Parathyroid adenoma (tissue), 2 donors: ENCODE data around the gene ATP2B2.

Source experiments
- H2AFZ ChIP-seq: fragments of 300-600 bp; sonication (generic); one replicate; pipeline ENCODE4 v1.7.0; 2017; ENCODE audit warnings: antibody characterized with exemption, mild to moderate bottlenecking
- H3K27ac ChIP-seq: fragments of 300-600 bp; sonication (generic); one replicate; pipeline ENCODE4 v1.7.0; 2017
- H3K27me3 ChIP-seq: fragments of 300-600 bp; sonication (generic); one replicate; pipeline ENCODE4 v1.7.0; 2017; ENCODE audit warnings: low read length; ENCODE audit not compliant: control insufficient read depth, insufficient read depth
- H3K36me3 ChIP-seq: fragments of 300-600 bp; sonication (generic); one replicate; pipeline ENCODE4 v1.7.0; 2017; ENCODE audit warnings: low read length; ENCODE audit not compliant: control insufficient read depth, insufficient read depth
- H3K4me1 ChIP-seq: fragments of 300-600 bp; sonication (generic); one replicate; pipeline ENCODE4 v1.7.0; 2017; ENCODE audit warnings: control low read depth
- H3K4me2 ChIP-seq: fragments of 300-600 bp; sonication (generic); one replicate; pipeline ENCODE4 v1.7.0; 2017; ENCODE audit warnings: low read length
- H3K4me3 ChIP-seq: fragments of 300-600 bp; sonication (generic); one replicate; pipeline ENCODE4 v1.7.0; 2017; ENCODE audit warnings: low read depth, low read length
- H3K79me2 ChIP-seq: fragments of 300-600 bp; sonication (generic); one replicate; pipeline ENCODE4 v1.7.0; 2017; ENCODE audit warnings: control low read depth
- H3K9ac ChIP-seq: fragments of 300-600 bp; sonication (generic); one replicate; pipeline ENCODE4 v1.7.0; 2017; ENCODE audit warnings: mild to moderate bottlenecking
- H3K9me3 ChIP-seq: fragments of 300-600 bp; sonication (generic); one replicate; pipeline ENCODE4 v1.7.0; 2017; ENCODE audit warnings: low read length; ENCODE audit not compliant: control insufficient read depth
- CTCF ChIP-seq: fragments of 300-600 bp; sonication (generic); IDR thresholded peaks from one replicate; pipeline ENCODE4 v1.7.0; 2017; ENCODE audit warnings: antibody characterized with exemption, mild to moderate bottlenecking
- donor health status: primary hyperparathyroidism.

ATP2B2 gene

DNA sequence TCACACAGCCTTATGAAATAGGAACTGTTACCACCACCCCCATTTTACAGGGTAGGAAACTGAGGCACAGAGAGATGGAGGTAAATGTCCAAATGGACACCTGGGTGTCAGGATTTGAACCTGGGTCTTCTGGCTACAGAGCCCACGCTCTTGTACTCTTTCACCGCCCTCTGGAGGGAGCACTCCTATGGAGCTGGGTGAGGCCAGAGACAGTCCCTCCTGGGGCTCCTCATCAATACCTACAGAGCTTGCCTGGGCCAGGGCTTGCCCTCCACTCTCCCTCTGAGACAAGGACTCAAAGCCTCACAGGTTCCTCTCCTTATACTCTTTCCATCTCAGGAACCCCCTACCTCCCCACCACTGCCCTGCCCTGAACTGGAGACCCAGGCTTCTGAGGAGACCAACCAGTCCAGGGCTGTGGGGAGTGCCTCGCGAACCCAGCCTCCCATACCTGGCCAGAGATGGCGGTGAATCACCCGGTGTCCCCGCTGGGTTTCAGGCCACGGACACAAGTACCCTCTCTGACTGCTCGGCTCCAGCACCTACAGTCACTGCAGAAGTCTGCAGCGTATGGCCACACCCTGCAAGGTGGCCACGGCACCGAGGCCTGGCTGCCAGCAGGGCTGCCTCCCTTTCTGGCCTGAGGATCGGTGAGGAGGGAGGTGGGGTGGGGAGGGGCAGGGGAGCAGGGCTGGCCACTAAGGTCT, 22.1 kb upstream of the ATP2B2 start:
- no peaks in the 10 kb centered on the region for H3K79me2 ChIP-seq
- H3K4me3 ChIP-seq: no peak overlapping the region
- H3K36me3 ChIP-seq: no peaks in the 10 kb centered on the region
- no peak for TF ChIP-seq CTCF
- H3K27ac ChIP-seq: no peak overlapping the region
- no peak overlapping the region for H2AFZ ChIP-seq
- H3K27me3 ChIP-seq: no peaks in the 10 kb centered on the region
- no peak overlapping the region for H3K9ac ChIP-seq
- H3K4me1 ChIP-seq: no peaks in the 10 kb centered on the region
- no peak overlapping the region for H3K4me2 ChIP-seq
- H3K9me3 ChIP-seq: no peaks in the 10 kb centered on the region

- Histone ChIP-seq H3K27me3 (no peaks in the 10 kb centered on the region), H3K4me3 (no peak overlapping the region), H2AFZ (no peak overlapping the region), H3K9ac (no peak overlapping the region), H3K4me2 (no peak overlapping the region), H3K9me3 (no peaks in the 10 kb centered on the region), H3K79me2 (no peaks in the 10 kb centered on the region), H3K27ac (no peak overlapping the region), H3K4me1 (no peaks in the 10 kb centered on the region), H3K36me3 (no peaks in the 10 kb centered on the region)
- TF ChIP-seq CTCF: no peak
Measured at GRCh38 chr3:10526366-10526765, 21.0 kb upstream of the ATP2B2 start.

DNA sequence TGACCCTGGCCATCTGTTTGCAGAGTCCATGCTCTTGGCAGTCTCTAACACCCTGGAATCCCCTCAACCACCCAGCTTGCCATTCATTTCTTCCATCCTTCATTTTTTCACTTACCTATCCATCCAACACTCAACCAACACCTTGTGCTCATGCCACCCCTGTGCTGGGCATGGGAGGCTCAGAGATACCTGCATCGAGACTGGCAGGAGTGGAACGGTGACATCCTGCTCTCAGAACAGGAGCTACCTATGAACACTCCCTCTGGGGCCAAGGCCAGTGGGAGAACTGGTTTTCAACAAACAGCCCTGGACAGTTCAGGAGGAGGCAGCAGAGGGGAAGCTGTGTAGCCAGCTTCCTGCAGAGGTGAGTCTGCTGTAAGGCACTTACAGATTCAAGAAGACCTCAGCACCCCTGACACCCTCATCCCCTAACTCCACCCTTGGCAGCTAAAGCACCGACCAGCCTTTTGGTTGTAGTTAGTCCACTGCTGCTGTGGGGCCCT, 19.5 kb upstream of the ATP2B2 start:
- no peaks in the 10 kb centered on the region for H3K79me2 ChIP-seq
- no peak overlapping the region for H3K4me2 ChIP-seq
- H3K4me1 ChIP-seq: no peaks in the 10 kb centered on the region
- no peak for TF ChIP-seq CTCF
- no peaks in the 10 kb centered on the region for H3K9me3 ChIP-seq
- no peaks in the 10 kb centered on the region for H3K27me3 ChIP-seq
- no peak overlapping the region for H3K4me3 ChIP-seq
- H3K9ac ChIP-seq: no peak overlapping the region
- H2AFZ ChIP-seq: no peak overlapping the region
- H3K27ac ChIP-seq: no peak overlapping the region
- no peaks in the 10 kb centered on the region for H3K36me3 ChIP-seq

GRCh38 chr3:10524270-10524669, 18.9 kb upstream of the ATP2B2 start:
- Histone ChIP-seq H3K4me3 (no peak overlapping the region), H3K9ac (no peak overlapping the region), H3K27ac (no peak overlapping the region), H3K4me1 (no peaks in the 10 kb centered on the region), H3K4me2 (no peak overlapping the region), H3K27me3 (no peaks in the 10 kb centered on the region), H3K36me3 (no peaks in the 10 kb centered on the region), H3K9me3 (no peaks in the 10 kb centered on the region), H3K79me2 (no peaks in the 10 kb centered on the region), H2AFZ (no peak overlapping the region)
- TF ChIP-seq CTCF: no peak

DNA sequence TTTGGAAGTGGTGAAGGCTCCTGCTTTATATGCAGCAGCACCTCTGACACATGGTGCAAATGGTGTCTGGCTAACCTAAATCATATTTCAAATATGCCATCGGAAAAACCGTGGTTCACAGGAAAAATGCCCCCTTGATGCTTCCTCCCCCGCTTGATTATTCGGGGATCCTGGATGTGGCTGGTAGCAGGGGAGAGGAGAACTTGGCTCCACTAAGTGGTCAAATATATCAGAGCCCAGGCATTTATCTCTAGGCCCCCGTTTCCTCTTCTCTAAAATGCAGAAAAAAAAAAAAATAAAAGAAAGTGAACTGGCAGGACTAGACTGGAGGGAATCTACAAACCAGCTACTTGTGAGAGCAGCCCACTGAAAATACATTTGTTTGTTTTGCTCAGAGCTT, 18.2 kb upstream of the ATP2B2 start:
- Histone ChIP-seq H3K4me3 (no peak overlapping the region), H3K27ac (no peak overlapping the region), H2AFZ (no peak overlapping the region), H3K9me3 (no peaks in the 10 kb centered on the region), H3K4me2 (no peak overlapping the region), H3K4me1 (no peaks in the 10 kb centered on the region), H3K79me2 (no peaks in the 10 kb centered on the region), H3K27me3 (no peaks in the 10 kb centered on the region), H3K36me3 (no peaks in the 10 kb centered on the region), H3K9ac (no peak overlapping the region)
- no peak for TF ChIP-seq CTCF
